ENCODE measurements around the gene PGPEP1.
"Not testable (repeated sequence)": the region's sequence is repeated elsewhere in the genome, so short reads cannot be mapped to it uniquely, and the experiment has no call there.

Gene PGPEP1

GRCh38 chr19:18308051-18308947 is 32.1 kb upstream of the PGPEP1 start:
- no peak for DNase-seq

GRCh38 chr19:18308948-18309325 is 31.5 kb upstream of the PGPEP1 start:
- no peak for DNase-seq

- DNase-seq = no peak
These were observed 30.8 kb upstream of the PGPEP1 start for GRCh38 chr19:18309525-18310064.

GRCh38 chr19:18310118-18310909 is 30.1 kb upstream of the PGPEP1 start:
- no peak for DNase-seq

GRCh38 chr19:18310966-18311365 is 29.4 kb upstream of the PGPEP1 start:
- no peak for DNase-seq

GRCh38 chr19:18311502-18312091 is 28.8 kb upstream of the PGPEP1 start:
- DNase-seq = no peak

DNA sequence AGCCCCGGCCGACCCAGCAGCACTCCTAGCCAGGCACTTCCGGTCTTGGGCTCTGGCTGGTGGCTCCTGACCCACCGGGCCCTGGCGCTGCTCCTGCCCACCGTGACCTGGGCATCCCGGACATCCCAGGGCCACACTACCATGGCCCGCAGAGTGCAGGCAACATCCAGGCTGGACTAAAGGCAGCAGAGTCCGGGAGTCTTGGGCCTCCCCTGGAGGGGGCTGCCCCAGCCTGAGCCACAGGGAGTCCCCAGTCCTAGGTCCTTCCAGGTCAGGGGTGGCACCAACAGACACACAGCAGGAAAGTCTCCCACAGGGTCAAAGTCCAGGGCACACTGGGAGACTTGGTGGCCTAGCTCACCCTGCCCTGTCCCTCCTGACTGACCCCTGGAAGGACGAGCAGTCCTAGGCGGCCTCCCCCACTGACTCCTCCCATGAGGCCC is 28.3 kb upstream of the PGPEP1 start:
- no peak for DNase-seq

DNA sequence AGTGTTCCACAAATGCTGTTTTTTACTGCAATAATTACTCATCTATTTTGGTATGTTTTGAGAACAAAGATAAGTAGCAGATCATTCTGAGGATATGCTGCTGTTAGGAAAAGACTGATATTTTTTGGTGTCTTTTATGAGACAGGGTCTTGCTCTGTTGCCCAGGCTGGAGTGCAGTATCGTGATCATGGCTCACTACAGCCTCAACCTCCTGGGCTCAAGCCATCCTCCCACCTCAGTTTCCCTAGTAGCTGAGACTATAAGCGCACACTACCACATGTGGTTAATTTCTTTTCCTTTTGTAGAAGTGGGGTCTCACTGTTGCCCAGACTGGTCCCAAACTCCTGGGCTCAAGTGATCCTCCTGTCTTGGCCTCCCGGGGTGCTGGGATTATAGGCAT is 27.0 kb upstream of the PGPEP1 start:
- no peak for DNase-seq

GRCh38 chr19:18317961-18318800 is 22.2 kb upstream of the PGPEP1 start:
- no peak for DNase-seq

- DNase-seq = no peak
These were observed 20.7 kb upstream of the PGPEP1 start for GRCh38 chr19:18319591-18320135.

DNA sequence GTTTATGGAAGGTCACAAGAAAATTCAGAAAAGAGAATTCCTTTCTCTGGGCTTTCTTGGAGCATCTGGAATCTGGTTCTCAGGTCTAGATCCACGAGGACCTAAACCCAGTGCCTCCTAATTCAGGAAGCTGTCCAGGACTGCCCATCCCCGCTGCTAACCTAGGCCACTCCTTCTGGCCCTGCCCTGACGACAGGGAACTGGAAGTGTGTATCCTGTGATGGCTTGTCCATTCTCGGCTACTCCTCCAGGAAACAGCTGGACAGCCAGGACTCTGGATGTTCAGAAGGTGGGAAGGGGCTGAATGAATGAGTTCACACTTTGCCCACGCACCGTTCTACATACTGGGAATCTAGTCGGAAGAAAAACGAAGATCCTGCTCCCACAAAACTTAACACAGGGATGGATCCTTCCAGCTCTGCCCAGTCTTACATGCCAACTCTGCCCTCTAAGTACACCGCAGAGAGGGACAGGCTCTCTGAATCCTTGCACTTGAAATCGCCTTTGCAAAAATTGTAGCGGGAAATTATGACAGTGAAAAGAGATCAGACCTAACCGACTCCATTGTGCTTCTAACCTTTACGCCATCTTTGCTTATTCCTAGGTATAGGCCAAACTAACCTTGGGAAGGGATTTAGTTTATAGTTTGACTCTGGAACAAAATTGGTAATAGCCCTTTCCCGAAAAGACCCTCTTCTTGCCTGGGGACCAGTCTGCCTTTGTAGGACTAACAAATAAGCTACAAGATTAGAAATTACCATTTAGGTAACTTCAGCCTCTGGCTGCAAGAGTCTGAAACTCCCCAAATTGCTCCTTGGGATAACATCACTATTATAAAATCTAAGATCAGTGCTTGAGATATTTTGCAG is 19.3 kb upstream of the PGPEP1 start:
- DNase-seq = no peak

DNA sequence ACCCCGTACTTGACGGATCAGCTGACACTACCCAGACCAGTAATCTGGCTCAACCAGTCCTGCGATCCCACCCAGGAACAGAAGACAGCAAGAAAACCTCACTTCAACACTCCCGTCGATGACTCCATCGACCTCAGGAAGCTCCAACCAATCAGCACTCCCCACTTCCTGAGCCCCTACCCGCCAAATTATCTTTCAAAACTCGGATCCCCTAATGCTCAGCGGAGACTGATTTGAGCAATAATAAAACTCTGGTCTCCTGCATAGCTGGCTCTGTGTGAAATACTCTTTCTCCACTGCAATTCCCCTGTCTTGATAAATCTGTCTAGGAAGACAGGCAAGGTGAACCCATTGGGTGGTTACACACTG is 18.7 kb upstream of the PGPEP1 start:
- DNase-seq = no peak

GRCh38 chr19:18322318-18322758 is 18.1 kb upstream of the PGPEP1 start:
- DNase-seq = peak; percentile 44

DNA sequence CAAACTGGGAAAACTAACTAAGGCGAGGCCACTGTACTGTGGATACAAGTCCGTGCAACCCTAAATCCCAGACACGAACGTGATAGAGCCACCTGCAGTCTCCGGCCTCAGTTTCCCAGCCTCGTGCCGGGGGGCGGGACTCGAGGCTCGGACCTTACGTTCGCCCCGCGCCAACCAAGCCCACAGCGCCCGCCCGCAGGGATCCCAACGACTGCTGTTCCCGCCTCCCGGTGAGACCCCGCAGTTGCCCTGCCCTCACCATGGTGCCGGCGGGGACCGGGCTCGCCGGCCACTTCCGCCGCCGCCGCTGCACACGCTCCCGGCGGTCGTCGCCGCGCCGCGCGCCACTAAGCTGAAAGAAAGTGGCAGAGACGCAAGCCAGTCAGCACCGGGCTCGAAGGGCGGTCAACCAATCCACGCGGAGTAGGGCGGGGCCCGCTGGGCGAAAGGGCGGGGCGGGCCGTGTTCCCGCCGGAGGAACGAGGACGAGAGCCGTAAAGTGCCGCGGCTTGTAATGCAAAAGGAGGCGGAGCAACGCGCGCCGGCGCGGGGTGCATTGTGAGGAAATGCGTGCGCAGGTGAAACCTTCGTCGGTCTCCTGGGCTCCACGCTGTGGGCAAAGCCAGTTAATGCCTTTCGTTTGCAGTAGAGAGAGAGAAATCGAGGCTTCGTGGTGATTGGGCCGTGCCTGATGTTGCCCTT is 17.5 kb upstream of the PGPEP1 start, which contains the start of gene LSM4:
LSM4 (minus strand) TSS at position 318 of the 702 bp plus-strand sequence; CDS start at position 262, 56 bp downstream.
- peak; percentile 99 for DNase-seq

GRCh38 chr19:18324373-18324731 is 16.0 kb upstream of the PGPEP1 start:
- DNase-seq = not testable (repeated sequence)

DNA sequence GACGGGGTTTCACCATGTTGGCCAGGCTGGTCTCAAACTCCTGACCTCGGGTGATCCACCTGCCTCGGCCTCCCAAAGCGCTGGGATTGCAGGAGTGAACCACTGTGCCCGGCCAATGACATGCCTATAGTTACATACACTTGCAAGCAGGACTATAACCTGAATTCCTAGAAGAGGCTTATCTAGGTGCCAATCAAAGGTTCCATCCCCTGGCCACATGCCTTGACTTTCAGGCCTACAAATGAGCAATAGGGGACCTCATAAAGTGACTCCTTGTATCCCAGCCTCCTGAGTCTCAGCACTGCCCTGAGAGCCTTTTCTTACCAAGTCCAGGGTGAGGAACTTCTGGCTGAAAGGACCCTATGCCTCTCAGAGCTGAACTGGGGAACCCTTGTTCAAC is 13.6 kb upstream of the PGPEP1 start:
- DNase-seq = no peak

DNA sequence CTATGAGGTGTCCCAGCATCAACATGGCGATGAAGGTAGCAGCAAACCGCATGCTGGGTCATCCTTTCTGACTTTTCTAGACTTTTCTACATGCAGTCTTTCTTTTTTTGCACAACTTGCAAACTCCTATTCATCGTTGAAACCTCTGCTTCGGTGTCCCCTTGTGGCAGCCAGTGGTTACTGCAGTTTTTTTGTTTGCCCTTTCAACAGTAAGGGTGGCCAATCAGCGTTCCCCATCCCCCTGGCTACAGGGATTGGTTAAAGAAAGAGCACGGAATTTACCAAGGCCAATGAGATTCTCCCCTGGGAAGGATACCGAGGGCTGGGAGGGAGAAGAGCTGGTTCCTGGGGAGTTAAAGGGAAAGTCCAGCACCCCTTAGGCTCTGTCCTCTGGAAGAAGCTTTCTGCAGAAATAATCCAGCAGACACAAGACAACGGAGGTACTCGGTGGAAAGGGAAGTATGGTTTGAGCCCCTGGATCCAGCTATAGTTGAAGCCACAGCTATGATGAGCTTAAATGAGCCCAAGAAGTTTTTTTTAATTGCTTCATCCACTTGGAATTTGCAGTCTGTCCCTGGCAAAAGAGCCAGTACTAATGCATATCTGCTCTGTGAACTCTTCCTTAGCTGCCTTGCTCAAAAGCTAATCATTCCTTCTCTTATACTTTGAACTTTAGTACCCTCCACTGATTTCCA is 11.9 kb upstream of the PGPEP1 start:
- DNase-seq = peak; percentile 97

- no peak for DNase-seq
These were observed 11.4 kb upstream of the PGPEP1 start for GRCh38 chr19:18329035-18329376.

GRCh38 chr19:18330868-18331267 is 9.5 kb upstream of the PGPEP1 start:
- no peak for DNase-seq
